ENCODE measurements around the gene TEX29.
A peak's percentile ranks its signal among the peaks of the same experiment; 100 is the strongest.

Gene TEX29

GRCh38 chr13:111292710-111293485, 27.5 kb upstream of the TEX29 start:
- DNase-seq, result peak; percentile 19

- DNase-seq, result no peak
Observed at GRCh38 chr13:111295886-111296285, 24.6 kb upstream of the TEX29 start.

GRCh38 chr13:111296417-111296816, 24.0 kb upstream of the TEX29 start:
- no peak for DNase-seq

GRCh38 chr13:111298214-111298975, 22.0 kb upstream of the TEX29 start:
- no peak for DNase-seq

- no peak for DNase-seq
Observed at GRCh38 chr13:111302045-111302726, 18.3 kb upstream of the TEX29 start.

- DNase-seq, result no peak
Observed at GRCh38 chr13:111303559-111303958, 16.9 kb upstream of the TEX29 start.

- DNase-seq, result no peak
Observed at GRCh38 chr13:111304041-111304544, 16.3 kb upstream of the TEX29 start.

GRCh38 chr13:111304603-111305289, 15.7 kb upstream of the TEX29 start:
- no peak for DNase-seq

- DNase-seq, result no peak
Observed at GRCh38 chr13:111312944-111313590, 7.4 kb upstream of the TEX29 start.

- DNase-seq, result no peak
Observed at GRCh38 chr13:111313911-111314425, 6.5 kb upstream of the TEX29 start.

GRCh38 chr13:111314852-111315251, 5.6 kb upstream of the TEX29 start:
- no peak for DNase-seq

GRCh38 chr13:111315347-111315995, 5.0 kb upstream of the TEX29 start:
- no peak for DNase-seq

- no peak for DNase-seq
Observed at GRCh38 chr13:111316161-111316730, 4.2 kb upstream of the TEX29 start.

GRCh38 chr13:111317042-111317550, 3.3 kb upstream of the TEX29 start:
- DNase-seq, result no peak

- DNase-seq, result no peak
Observed at GRCh38 chr13:111317571-111318345, 2.7 kb upstream of the TEX29 start.

- no peak for DNase-seq
Observed at GRCh38 chr13:111318386-111318785, 2.1 kb upstream of the TEX29 start.

- DNase-seq, result no peak
Observed at GRCh38 chr13:111319521-111319920, 921 bp upstream of the TEX29 start.

- no peak for DNase-seq
Observed at GRCh38 chr13:111322001-111322915, 1.8 kb downstream of the TEX29 start.

- DNase-seq, result no peak
Observed at GRCh38 chr13:111322916-111323331, 2.5 kb downstream of the TEX29 start.
